K562 (cell line): ENCODE data around the gene SPATS2L. TPM values are rescaled to one million over a fixed set of nuclear protein-coding genes. Genes with fewer than 3 reads are reported as not detected.

Source experiments
- ATAC-seq: fragments of 200-7000 bp; cut with Tn5 transposase; 3 replicates; pipeline ENCODE4 v1.9.1; 2020; ENCODE audit warnings: moderate library complexity
- BruUV-seq: library from RNA; stranded (reverse); fragments of 400-500 nt; replicated peaks from 2 replicates; lab custom pipeline; 2021; lab: Mats Ljungman, UMichigan
- CTCF ChIA-PET: fragments of 300-600 bp; formaldehyde crosslinking; extraction: SDS; loops from one replicate; lab custom pipeline; 2021; ENCODE audit warnings: low intra/inter-chr PET ratio; lab: Yijun Ruan, JAX
- POLR2A ChIA-PET: fragments of 300-600, 350-650 bp; sonication (Branson Sonifier 250); formaldehyde crosslinking; extraction: SDS; loops from one replicate; lab custom pipeline; 2021; ENCODE audit warnings: antibody characterized with exemption, inconsistent platforms; lab: Yijun Ruan, JAX
- DNase-seq, 4 experiments: peaks; one replicate each; pipeline versions ENCODE4 v3.0.0 to v3.0.0-alpha.2; 2011 to 2018; ENCODE audit warnings: low spot score in 3 of 4, mixed read lengths in 3 of 4; ENCODE audit errors: extremely low read depth in 1 of 4
- FAIRE-seq: peaks from 2 replicates; lab custom pipeline; 2011; peaks lifted over from hg19 to GRCh38; lab: Jason Lieb, UNC
- H2AFZ ChIP-seq: 2 replicates; pipeline ENCODE4 v1.6.0; 2011; ENCODE audit warnings: low read depth, low read length, control low read depth, inconsistent platforms
- H3K27ac ChIP-seq: fragments of 200-600 bp; 3 replicates; pipeline ENCODE4 v1.8.0; 2011; ENCODE audit warnings: low read depth, mild to moderate bottlenecking, control low read depth, inconsistent platforms, low read length, moderate library complexity, mixed read lengths; ENCODE audit errors: extremely low read depth
- H3K27me3 ChIP-seq, 2 experiments: fragments of 300-600 bp in 1 of 2; 2 replicates in 1 of 2; 3 replicates in 1 of 2; pipeline versions ENCODE4 v1.6.0 to v1.8.0; 2011; ENCODE audit warnings: inconsistent platforms in 2 of 2, low read length in 2 of 2, mild to moderate bottlenecking in 1 of 2, mixed read lengths in 1 of 2, moderate library complexity in 1 of 2; ENCODE audit not compliant: control insufficient read depth in 2 of 2, insufficient read depth in 2 of 2
- H3K36me3 ChIP-seq: fragments of 300-600 bp; 3 replicates; pipeline ENCODE4 v1.8.0; 2011; ENCODE audit warnings: mild to moderate bottlenecking, low read length, inconsistent platforms; ENCODE audit not compliant: control insufficient read depth, insufficient read depth
- H3K4me1 ChIP-seq, 2 experiments: fragments of 200-600 bp in 1 of 2; replicated peaks in 1 of 2; 2 replicates in 1 of 2; 3 replicates in 1 of 2; pipeline versions ENCODE4 v1.5.1 to v1.8.0; 2011; ENCODE audit warnings: inconsistent platforms in 2 of 2, low read length in 2 of 2, mild to moderate bottlenecking in 1 of 2, mixed read lengths in 1 of 2, moderate library complexity in 1 of 2; ENCODE audit not compliant: control insufficient read depth in 2 of 2, insufficient read depth in 2 of 2
- H3K4me2 ChIP-seq: 2 replicates; pipeline ENCODE4 v1.6.1; 2011; ENCODE audit warnings: low read length, control low read depth, inconsistent platforms, mixed read lengths; ENCODE audit not compliant: insufficient read depth
- H3K4me3 ChIP-seq: fragments of 200-600 bp; sonication (generic), shearing (Covaris generic); 2 replicates; pipeline ENCODE4 v1.5.1; 2016; ENCODE audit warnings: control low read depth, inconsistent platforms
- H3K79me2 ChIP-seq: fragments of 200-600 bp; 3 replicates; pipeline ENCODE4 v1.8.0; 2011; ENCODE audit warnings: low read length, inconsistent platforms; ENCODE audit not compliant: control insufficient read depth, insufficient read depth
- H3K9ac ChIP-seq, 2 experiments: 2 replicates each; pipeline versions ENCODE4 v1.6.0 to v1.6.1; 2011; ENCODE audit warnings: low read depth in 2 of 2, low read length in 2 of 2, control low read depth in 1 of 2, inconsistent platforms in 1 of 2, mild to moderate bottlenecking in 1 of 2, mixed read lengths in 1 of 2; ENCODE audit not compliant: insufficient read depth in 1 of 2
- H3K9me1 ChIP-seq: one replicate; pipeline ENCODE4 v1.6.0; 2011; ENCODE audit warnings: inconsistent platforms, mild to moderate bottlenecking, low read length, moderate library complexity; ENCODE audit not compliant: control insufficient read depth, insufficient read depth
- H3K9me3 ChIP-seq: replicated peaks from 2 replicates; pipeline ENCODE4 v1.5.1; 2011; ENCODE audit warnings: low read depth, low read length, inconsistent platforms; ENCODE audit not compliant: control insufficient read depth, insufficient read depth
- H4K20me1 ChIP-seq: replicated peaks from 2 replicates; pipeline ENCODE4 v1.6.1; 2011; ENCODE audit warnings: low read length, inconsistent platforms, mixed read lengths; ENCODE audit not compliant: control insufficient read depth, insufficient read depth
- ATF2 ChIP-seq: sonication (generic); formaldehyde crosslinking; IDR thresholded peaks from 2 replicates; pipeline ENCODE4 v1.8.1; 2022; ENCODE audit warnings: missing genetic modification reagents
- BRD9 ChIP-seq: fragments of 450-650 bp; IDR thresholded peaks from 2 replicates; pipeline ENCODE4 v1.6.1; 2018; ENCODE audit warnings: low read depth; ENCODE audit not compliant: partially characterized antibody
- CSDE1 ChIP-seq, 2 experiments: fragments of 450-650 bp; IDR thresholded peaks; 2 replicates each; pipeline ENCODE4 v1.6.1; 2016; ENCODE audit warnings: mild to moderate bottlenecking in 1 of 2
- DDX20 ChIP-seq: fragments of 450-650 bp; IDR thresholded peaks from 2 replicates; pipeline ENCODE4 v1.6.1; 2016; ENCODE audit warnings: missing genetic modification characterization, low read depth, mild to moderate bottlenecking, missing compliant biosample characterization, moderate library complexity
- FOXA1 ChIP-seq: fragments of 450-650 bp; IDR thresholded peaks from 2 replicates; pipeline ENCODE4 v1.6.1; 2016; ENCODE audit warnings: mild to moderate bottlenecking, borderline replicate concordance
- HDAC2 ChIP-seq: fragments of 450-650 bp; IDR thresholded peaks from 2 replicates; pipeline ENCODE4 v1.6.1; 2016; ENCODE audit warnings: mild to moderate bottlenecking
- KLF10 ChIP-seq: fragments of 250-450 bp; sonication (Bioruptor Pico); IDR thresholded peaks from 2 replicates; pipeline ENCODE4 v1.6.1; 2021; ENCODE audit warnings: matching md5 sums
- MEIS2 ChIP-seq: fragments of 450-650 bp; IDR thresholded peaks from 2 replicates; pipeline ENCODE4 v1.6.1; 2014; ENCODE audit warnings: mild to moderate bottlenecking; ENCODE audit not compliant: partially characterized antibody
- MXI1 ChIP-seq: IDR thresholded peaks from 2 replicates; pipeline ENCODE4 v1.6.1; 2011; ENCODE audit warnings: low read depth, mild to moderate bottlenecking, improper control_type of control experiment, low read length
- NR2F6 ChIP-seq: fragments of 450-650 bp; formaldehyde crosslinking; IDR thresholded peaks from 2 replicates; pipeline ENCODE4 v1.4.0; 2020; ENCODE audit warnings: mild to moderate bottlenecking
- POLR3G ChIP-seq: IDR thresholded peaks from 2 replicates; pipeline ENCODE4 v1.6.1; 2011; ENCODE audit not compliant: insufficient read length, insufficient replicate concordance; ENCODE audit errors: extremely low read depth
- XRCC4 ChIP-seq: IDR thresholded peaks from one replicate; pipeline ENCODE4 v1.6.1; 2011; ENCODE audit not compliant: insufficient read depth, insufficient read length; ENCODE audit errors: extremely low read depth
- ZNF23 ChIP-seq: fragments of 250-450 bp; sonication (Bioruptor Pico); IDR thresholded peaks from 2 replicates; pipeline ENCODE4 v1.4.0; 2020; ENCODE audit warnings: mild to moderate bottlenecking
- ZNF232 ChIP-seq: sonication (generic); formaldehyde crosslinking; IDR thresholded peaks from 2 replicates; pipeline ENCODE4 v1.8.0; 2022; ENCODE audit warnings: mild to moderate bottlenecking, missing genetic modification reagents
- ZNF316 ChIP-seq: fragments of 450-650 bp; IDR thresholded peaks from 2 replicates; pipeline ENCODE4 v1.6.1; 2016
- whole genome bisulfite sequencing: fragments of 100-300 bp; shearing (Covaris generic); methylation state at CpG from one replicate; pipeline ENCODE4 v1.1.6; 2016; ENCODE audit warnings: low coverage, mixed read lengths; ENCODE audit not compliant: insufficient coverage; ENCODE audit errors: missing lambda C conversion rate; 5-methylcytosine and 5-hydroxymethylcytosine counted together
- in situ Hi-C: fragments of 300-500 bp; cut with MboI; formaldehyde crosslinking; loops from 4 replicates; pipeline ENCODE4 v1.15.0; 2018; ENCODE audit warnings: inconsistent platforms, mixed read lengths
- intact Hi-C: fragments of 100-400 bp; cut with micrococcal nuclease; formaldehyde crosslinking; loops from 2 replicates; pipeline ENCODE4 v1.14.2; 2022
- polyA plus RNA-seq, 8 experiments: library from polyadenylated mRNA; depleted of rRNA in 4 of 8; stranded (reverse) in 5 of 8; unstranded in 3 of 8; fragments of >200 nt; fragmentation: Nextera tagmentation in 2 of 8; fragmentation: Illumina TruSeq in 1 of 8; extraction: Ambion mirVana in 2 of 8; extraction: Trizol in 1 of 8; gene quantifications; 2 replicates each; pipeline versions ENCODE4 v1.2.1 to v1.2.3, GENCODE V29; 2011 to 2014; ENCODE audit warnings: inconsistent platforms in 1 of 8, missing spikeins in 1 of 8
- total RNA-seq, 7 experiments: library from RNA; depleted of rRNA in 6 of 7; stranded (reverse); fragments of >200 nt in 6 of 7; fragmentation: Illumina TruSeq in 2 of 7; extraction: Trizol in 2 of 7; gene quantifications; 2 replicates each; pipeline versions ENCODE4 v1.2.1 to v1.2.3, GENCODE V29; 2011 to 2021; ENCODE audit warnings: low replicate concordance in 1 of 7

The SPATS2L gene
- total and polyA plus RNA-seq, 9 of the 15 experiments (the other 6 are each of a cell fraction or from before 2014, with no cell fraction given), result 11.3 to 41.5 (median 24.9) TPM

GRCh38 chr2:200452377-200452776 lies 145.9 kb downstream of the SPATS2L start:
- ATAC-seq (no peak), FAIRE-seq (no peak), DNase-seq (no peak)
- H3K36me3 ChIP-seq, result no peaks in the 10 kb centered on the region
- CTCF ChIA-PET, result no interaction called here
- H3K79me2 ChIP-seq, result no peaks in the 10 kb centered on the region
- no peak overlapping the region for H3K9ac ChIP-seq
- POLR2A ChIA-PET, result no interaction called here
- no peak overlapping the region for H2AFZ ChIP-seq
- peaks cover 0 to 9% of the 10 kb centered on the region in 2 experiments; a peak in 3 of 5 replicates for H3K4me1 ChIP-seq
- BruUV-seq, result no TSS peak
- intact Hi-C loops (no loop called here), in situ Hi-C loops (no loop called here)
- H3K4me2 ChIP-seq, result no peak overlapping the region
- H4K20me1 ChIP-seq, result no peaks in the 10 kb centered on the region
- H3K9me1 ChIP-seq, result no peaks in the 10 kb centered on the region
- 100% methylated on average over 2 of the region's 2 CpGs for WGBS
- no peak overlapping the region for H3K4me3 ChIP-seq
- no peak overlapping the region for H3K27ac ChIP-seq
- H3K27me3 ChIP-seq, result no peaks in the 10 kb centered on the region
- no peaks in the 10 kb centered on the region for H3K9me3 ChIP-seq
- no peak for TF ChIP-seq FOXA1
- peak; percentile 46 for TF ChIP-seq ZNF316

GRCh38 chr2:200453142-200453852 lies 146.8 kb downstream of the SPATS2L start:
- Histone ChIP-seq H3K27me3 (no peaks in the 10 kb centered on the region), H3K9me3 (no peaks in the 10 kb centered on the region), H3K4me2 (no peak overlapping the region), H4K20me1 (no peaks in the 10 kb centered on the region), H3K9ac (no peak overlapping the region), H3K36me3 (no peaks in the 10 kb centered on the region), H3K27ac (no peak overlapping the region), H3K4me1 (peaks cover 0 to 9% of the 10 kb centered on the region in 2 experiments; a peak in 3 of 5 replicates), H3K4me3 (no peak overlapping the region), H3K9me1 (no peaks in the 10 kb centered on the region), H2AFZ (no peak overlapping the region), H3K79me2 (no peaks in the 10 kb centered on the region)
- TF ChIP-seq NR2F6 (CRISPR knock-in tag), result no peak
- TF ChIP-seq ZNF23 (CRISPR knock-in tag), result no peak
- TF ChIP-seq BRD9, result no peak
- no peak for TF ChIP-seq POLR3G
- TF ChIP-seq ZNF232 (CRISPR knock-in tag), result no peak
- TF ChIP-seq MEIS2, result no peak
- no peak for TF ChIP-seq MXI1
- TF ChIP-seq ATF2 (CRISPR knock-in tag), result no peak
- TF ChIP-seq XRCC4, result no peak
- no peak for TF ChIP-seq CSDE1 (IDR thresholded peaks at IDR 0.05)
- no peak for TF ChIP-seq KLF10
- TF ChIP-seq HDAC2, result no peak
- TF ChIP-seq DDX20, result no peak
- no peak for ATAC-seq
- POLR2A ChIA-PET, result no interaction called here
- DNase-seq, result no peak
- FAIRE-seq, result no peak
- no TSS peak for BruUV-seq
- in situ Hi-C loops, result no loop called here
- intact Hi-C loops, result no loop called here
- CTCF ChIA-PET, result no interaction called here
- WGBS, result 67% methylated on average over 8 of the region's 8 CpGs
